A549 (cell line): ENCODE data around the gene TNFRSF19. TPM values are rescaled to one million over a fixed set of nuclear protein-coding genes. Genes with fewer than 3 reads are reported as not detected.

Source experiments
- ATAC-seq, 2 experiments: fragments of 200-7000 bp in 1 of 2; fragments of >200 bp in 1 of 2; cut with Nextera tagmentation in 1 of 2; cut with Tn5 transposase in 1 of 2; 3 replicates each; pipeline versions ENCODE4 v1.8.0 to v1.9.1; 2018 to 2020; ENCODE audit warnings: mild to moderate bottlenecking in 1 of 2, moderate library complexity in 1 of 2
- CTCF ChIA-PET: fragments of 300-600 bp; sonication (Branson Sonifier 250); formaldehyde crosslinking; extraction: SDS; loops from one replicate; lab custom pipeline; 2021; ENCODE audit warnings: antibody characterized with exemption, inconsistent platforms; lab: Yijun Ruan, JAX
- POLR2A ChIA-PET: fragments of 350-600 bp; formaldehyde crosslinking; extraction: SDS; loops from one replicate; lab custom pipeline; 2021; ENCODE audit warnings: antibody characterized with exemption, inconsistent platforms; lab: Yijun Ruan, JAX
- DNase-seq, 2 experiments: peaks; one replicate each; pipeline versions ENCODE4 v3.0.0 to v3.0.0-alpha.2; 2011 to 2016; ENCODE audit warnings: low read depth in 1 of 2, low spot score in 1 of 2
- FAIRE-seq: peaks from 2 replicates; lab custom pipeline; 2011; peaks lifted over from hg19 to GRCh38; lab: Jason Lieb, UNC
- H3K27ac ChIP-seq, 2 experiments: fragments of >200 bp; sonication (Bioruptor Twin); formaldehyde crosslinking; 3 replicates each; pipeline ENCODE4 v1.5.1; 2016 to 2017
- H3K4me1 ChIP-seq: fragments of >200 bp; sonication (Bioruptor Twin); formaldehyde crosslinking; 3 replicates; pipeline ENCODE4 v1.6.1; 2016
- H3K4me2 ChIP-seq: fragments of >200 bp; sonication (Bioruptor Twin); formaldehyde crosslinking; 3 replicates; pipeline ENCODE4 v1.6.1; 2016
- H3K4me3 ChIP-seq: fragments of >200 bp; sonication (Bioruptor Twin); formaldehyde crosslinking; 3 replicates; pipeline ENCODE4 v1.5.1; 2016
- H3K9me3 ChIP-seq: fragments of >200 bp; sonication (Bioruptor Twin); formaldehyde crosslinking; 3 replicates; pipeline ENCODE4 v1.6.1; 2016
- ATOH8 ChIP-seq: fragments of 250-450 bp; sonication (Bioruptor Pico); IDR thresholded peaks from 2 replicates; pipeline ENCODE4 v1.5.0; 2020; ENCODE audit warnings: low read depth, mild to moderate bottlenecking, moderate library complexity
- CBX8 ChIP-seq: fragments of 200-600 bp; sonication (generic); IDR thresholded peaks from 2 replicates; pipeline ENCODE4 v1.6.1; 2016
- CHD4 ChIP-seq: fragments of 200-600 bp; sonication (generic); IDR thresholded peaks from 2 replicates; pipeline ENCODE4 v1.6.1; 2016; ENCODE audit warnings: antibody characterized with exemption, mild to moderate bottlenecking, borderline replicate concordance
- EHF ChIP-seq: fragments of 250-450 bp; sonication (Bioruptor Pico); IDR thresholded peaks from 2 replicates; pipeline ENCODE4 v1.5.0; 2020; ENCODE audit warnings: mild to moderate bottlenecking
- ELK1 ChIP-seq: fragments of 150-350 bp; IDR thresholded peaks from 2 replicates; pipeline ENCODE4 v1.6.1; 2014; ENCODE audit warnings: low read depth, mild to moderate bottlenecking, low read length
- EP300 ChIP-seq, 2 experiments: fragments of >200 bp; sonication (Bioruptor Twin); formaldehyde crosslinking; IDR thresholded peaks; 2 replicates in 1 of 2; 3 replicates in 1 of 2; pipeline ENCODE4 v1.6.1; 2016 to 2017
- ESRRA ChIP-seq: fragments of 150-350 bp; IDR thresholded peaks from 2 replicates; pipeline ENCODE4 v1.6.1; 2014; ENCODE audit warnings: mild to moderate bottlenecking, low read length, borderline replicate concordance
- FOSL2 ChIP-seq, 2 experiments: fragments of 450-650 bp in 1 of 2; fragments of >200 bp in 1 of 2; sonication (Bioruptor Twin) in 1 of 2; formaldehyde crosslinking; IDR thresholded peaks; 2 replicates each; pipeline versions ENCODE4 v1.5.0 to v1.6.1; 2016 to 2020; ENCODE audit warnings: mild to moderate bottlenecking in 1 of 2, moderate library complexity in 1 of 2
- GATA3 ChIP-seq: IDR thresholded peaks from 2 replicates; pipeline ENCODE4 v1.6.1; 2012; ENCODE audit warnings: borderline replicate concordance
- HEYL ChIP-seq: fragments of 250-450 bp; sonication (Bioruptor Pico); IDR thresholded peaks from 2 replicates; pipeline ENCODE4 v1.8.0; 2021; ENCODE audit warnings: mild to moderate bottlenecking, moderate library complexity
- HOXB5 ChIP-seq: fragments of 250-450 bp; sonication (Bioruptor Pico); IDR thresholded peaks from 2 replicates; pipeline ENCODE4 v1.5.0; 2020; ENCODE audit warnings: mild to moderate bottlenecking, moderate library complexity
- JUN ChIP-seq, 2 experiments: fragments of >200 bp; sonication (Bioruptor Twin); formaldehyde crosslinking; IDR thresholded peaks; 2 replicates in 1 of 2; 3 replicates in 1 of 2; pipeline ENCODE4 v1.6.1; 2016 to 2017
- JUNB ChIP-seq: fragments of >200 bp; sonication (Bioruptor Twin); formaldehyde crosslinking; IDR thresholded peaks from 2 replicates; pipeline ENCODE4 v1.6.1; 2016
- KDM1A ChIP-seq: fragments of 200-600 bp; sonication (generic); IDR thresholded peaks from 2 replicates; pipeline ENCODE4 v1.6.1; 2016; ENCODE audit warnings: low read depth, mild to moderate bottlenecking
- MAFK ChIP-seq: fragments of 450-650 bp; IDR thresholded peaks from 2 replicates; pipeline ENCODE4 v1.6.1; 2014; ENCODE audit not compliant: partially characterized antibody
- MAX ChIP-seq: IDR thresholded peaks from 2 replicates; pipeline ENCODE4 v1.6.1; 2012
- NFE2L2 ChIP-seq: fragments of 150-350 bp; conservative IDR thresholded peaks from 2 replicates; pipeline ENCODE4 v1.6.1; 2014; ENCODE audit warnings: low read length
- NPAS2 ChIP-seq: fragments of 250-450 bp; sonication (Bioruptor Pico); IDR thresholded peaks from 2 replicates; pipeline ENCODE4 v1.8.0; 2022; ENCODE audit warnings: mild to moderate bottlenecking, moderate library complexity, borderline replicate concordance
- PBX3 ChIP-seq: IDR thresholded peaks from 2 replicates; pipeline ENCODE4 v1.6.1; 2012
- POLR2A ChIP-seq: IDR thresholded peaks from 2 replicates; pipeline ENCODE4 v1.6.1; 2012; ENCODE audit warnings: mild to moderate bottlenecking, low read length
- REST ChIP-seq: fragments of 200-600 bp; sonication (generic); IDR thresholded peaks from 2 replicates; pipeline ENCODE4 v1.6.1; 2016; ENCODE audit warnings: antibody characterized with exemption, mild to moderate bottlenecking, moderate library complexity
- SMC3 ChIP-seq: fragments of >200 bp; sonication (Bioruptor Twin); formaldehyde crosslinking; IDR thresholded peaks from 3 replicates; pipeline ENCODE4 v1.6.1; 2018; ENCODE audit warnings: inconsistent platforms
- TFCP2L1 ChIP-seq: fragments of 250-450 bp; sonication (Bioruptor Pico); IDR thresholded peaks from 2 replicates; pipeline ENCODE4 v1.5.0; 2021; ENCODE audit warnings: mild to moderate bottlenecking
- TP53 ChIP-seq: fragments of 250-450 bp; sonication (Bioruptor Pico); IDR thresholded peaks from 2 replicates; pipeline ENCODE4 v1.5.0; 2021; ENCODE audit warnings: mild to moderate bottlenecking, moderate library complexity
- USF2 ChIP-seq: fragments of 450-650 bp; IDR thresholded peaks from 2 replicates; pipeline ENCODE4 v1.6.1; 2014; ENCODE audit warnings: antibody characterized with exemption
- ZC3H11A ChIP-seq: fragments of 450-650 bp; IDR thresholded peaks from 2 replicates; pipeline ENCODE4 v1.6.1; 2014; ENCODE audit warnings: antibody characterized with exemption, mild to moderate bottlenecking
- ZFP36 ChIP-seq: fragments of 450-650 bp; IDR thresholded peaks from 2 replicates; pipeline ENCODE4 v1.6.1; 2014; ENCODE audit warnings: borderline replicate concordance; ENCODE audit not compliant: partially characterized antibody
- WGBS: methylation state at CpG from one replicate; pipeline ENCODE4 v1.1.6; 2017; ENCODE audit errors: missing lambda C conversion rate; 5-methylcytosine and 5-hydroxymethylcytosine counted together
- polyA plus RNA-seq, 4 experiments: library from polyadenylated mRNA; depleted of rRNA in 3 of 4; stranded (reverse); fragments of >200 nt; fragmentation: RNase III in 1 of 4; extraction: RNeasy Plus Mini Kit Qiagen cat#74134 plus additional on column Dnase treatment in 1 of 4; gene quantifications; 2 replicates in 3 of 4; 3 replicates in 1 of 4; pipeline ENCODE4 v1.2.3, GENCODE V29; 2011 to 2017

The TNFRSF19 gene
- polyA plus RNA-seq, 2 of the 4 experiments (the other 2 are of a cell fraction), result 1.2 to 1.9 TPM

- DNase-seq (no peak), ATAC-seq (no peak), FAIRE-seq (no peak)
- no peak overlapping the region for H3K4me2 ChIP-seq
- ChIA-PET POLR2A (no interaction called here), CTCF (interaction anchor here (1.3 to 1.8 kb wide), 2 partner anchors 9 to 33 kb away, joined by 3 to 4 read pairs; no protein-coding TSS in a partner anchor)
- H3K27ac ChIP-seq, result no peak overlapping the region
- WGBS, result 70% methylated on average over 9 of the region's 9 CpGs
- H3K4me1 ChIP-seq, result no peaks in the 10 kb centered on the region
- no peak overlapping the region for H3K4me3 ChIP-seq
- no peaks in the 10 kb centered on the region for H3K9me3 ChIP-seq
- TF ChIP-seq PBX3 (no peak), ESRRA (no peak), SMC3 (no peak), CHD4 (no peak), ZFP36 (no peak), HEYL (CRISPR knock-in tag) (no peak), GATA3 (no peak), ZC3H11A (no peak), EP300 (IDR thresholded peaks at IDR 0.05) (no peak), JUN (IDR thresholded peaks at IDR 0.05) (no peak), JUNB (no peak), EHF (CRISPR knock-in tag) (no peak), KDM1A (no peak), TP53 (CRISPR knock-in tag) (no peak), CBX8 (no peak), MAFK (no peak), FOSL2 (IDR thresholded peaks at IDR 0.05) (no peak), FOSL2 (CRISPR knock-in tag; IDR thresholded peaks at IDR 0.05) (no peak), TFCP2L1 (CRISPR knock-in tag) (no peak), ELK1 (no peak), NFE2L2 (no peak)
Observed at GRCh38 chr13:23637829-23638228, 67.6 kb downstream of the TNFRSF19 start.

GRCh38 chr13:23639674-23640073, 69.5 kb downstream of the TNFRSF19 start:
- Histone ChIP-seq H3K27ac (no peak overlapping the region), H3K4me2 (no peak overlapping the region), H3K4me1 (no peaks in the 10 kb centered on the region), H3K4me3 (no peak overlapping the region), H3K9me3 (no peaks in the 10 kb centered on the region)
- ATAC-seq (no peak), DNase-seq (no peak), FAIRE-seq (no peak)
- WGBS, result 77% methylated on average over 6 of the region's 6 CpGs
- ChIA-PET POLR2A (no interaction called here), CTCF (interaction anchor here (1.8 kb wide), 1 partner anchor 32 kb away, joined by 4 read pairs; no protein-coding TSS in a partner anchor)
- TF ChIP-seq MAX, result no peak
- TF ChIP-seq JUNB, result no peak
- no peak for TF ChIP-seq TP53 (CRISPR knock-in tag)
- no peak for TF ChIP-seq NPAS2 (CRISPR knock-in tag)

GRCh38 chr13:23642110-23642509, 71.9 kb downstream of the TNFRSF19 start:
- Histone ChIP-seq H3K9me3 (no peaks in the 10 kb centered on the region), H3K4me3 (no peak overlapping the region), H3K4me2 (no peak overlapping the region), H3K4me1 (no peaks in the 10 kb centered on the region), H3K27ac (no peak overlapping the region)
- ATAC-seq (no peak), DNase-seq (no peak), FAIRE-seq (no peak)
- ChIA-PET POLR2A (no interaction called here), CTCF (no interaction called here)
- 73% methylated on average over 4 of the region's 4 CpGs for WGBS
- no peak for TF ChIP-seq HOXB5 (CRISPR knock-in tag)
- no peak for TF ChIP-seq ESRRA
- TF ChIP-seq ATOH8 (CRISPR knock-in tag), result no peak
- TF ChIP-seq ELK1, result no peak
- no peak for TF ChIP-seq USF2
- no peak for TF ChIP-seq TFCP2L1 (CRISPR knock-in tag)
- no peak for TF ChIP-seq POLR2A
- no peak for TF ChIP-seq REST
